Measurements from ENCODE around the gene DYNC1I1. TPM values are rescaled to one million over a fixed set of nuclear protein-coding genes. Genes with fewer than 3 reads are reported as not detected.

Gene DYNC1I1
- total RNA-seq, 1 donor from 2014 or later = 11.0 TPM

DNA sequence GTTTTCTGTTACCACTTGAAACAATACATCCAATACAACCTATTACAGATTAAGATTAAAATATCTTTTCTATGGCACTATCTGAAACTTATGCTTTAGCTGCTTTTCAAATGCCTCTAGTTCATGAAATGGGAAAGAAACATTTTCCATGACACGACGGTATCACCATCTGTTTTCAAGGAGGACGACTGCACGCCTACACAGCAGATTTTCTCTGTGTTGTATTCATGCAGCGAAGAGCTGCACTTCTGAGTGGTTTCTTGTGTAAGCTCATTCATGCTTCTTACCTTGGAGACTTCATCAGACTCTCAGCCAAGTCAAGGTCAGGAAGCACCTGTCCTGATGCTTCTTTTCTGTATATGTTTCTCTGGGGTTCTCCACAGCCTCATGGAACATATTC, 179.2 kb downstream of the DYNC1I1 start:
- H3K27ac Mint-ChIP-seq (ENCODE audit: unreplicated experiment) = no peak overlapping the region
- H3K36me3 Mint-ChIP-seq (ENCODE audit: unreplicated experiment) = no peaks in the 10 kb centered on the region
- no peak for DNase-seq
- no peaks in the 10 kb centered on the region for H3K27me3 Mint-ChIP-seq (ENCODE audit: unreplicated experiment)
- TF ChIP-seq, protein P1, sequence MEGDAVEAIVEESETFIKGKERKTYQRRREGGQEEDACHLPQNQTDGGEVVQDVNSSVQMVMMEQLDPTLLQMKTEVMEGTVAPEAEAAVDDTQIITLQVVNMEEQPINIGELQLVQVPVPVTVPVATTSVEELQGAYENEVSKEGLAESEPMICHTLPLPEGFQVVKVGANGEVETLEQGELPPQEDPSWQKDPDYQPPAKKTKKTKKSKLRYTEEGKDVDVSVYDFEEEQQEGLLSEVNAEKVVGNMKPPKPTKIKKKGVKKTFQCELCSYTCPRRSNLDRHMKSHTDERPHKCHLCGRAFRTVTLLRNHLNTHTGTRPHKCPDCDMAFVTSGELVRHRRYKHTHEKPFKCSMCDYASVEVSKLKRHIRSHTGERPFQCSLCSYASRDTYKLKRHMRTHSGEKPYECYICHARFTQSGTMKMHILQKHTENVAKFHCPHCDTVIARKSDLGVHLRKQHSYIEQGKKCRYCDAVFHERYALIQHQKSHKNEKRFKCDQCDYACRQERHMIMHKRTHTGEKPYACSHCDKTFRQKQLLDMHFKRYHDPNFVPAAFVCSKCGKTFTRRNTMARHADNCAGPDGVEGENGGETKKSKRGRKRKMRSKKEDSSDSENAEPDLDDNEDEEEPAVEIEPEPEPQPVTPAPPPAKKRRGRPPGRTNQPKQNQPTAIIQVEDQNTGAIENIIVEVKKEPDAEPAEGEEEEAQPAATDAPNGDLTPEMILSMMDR (IDR thresholded peaks at IDR 0.05; ENCODE audit: partially characterized antibody, unreplicated experiment) = no peak
- no peak overlapping the region for H3K4me3 Mint-ChIP-seq (ENCODE audit: unreplicated experiment)
- no peaks in the 10 kb centered on the region for H3K9me3 Mint-ChIP-seq (ENCODE audit: unreplicated experiment)
- H3K4me1 Mint-ChIP-seq (ENCODE audit: low read depth, unreplicated experiment) = no peaks in the 10 kb centered on the region

DNA sequence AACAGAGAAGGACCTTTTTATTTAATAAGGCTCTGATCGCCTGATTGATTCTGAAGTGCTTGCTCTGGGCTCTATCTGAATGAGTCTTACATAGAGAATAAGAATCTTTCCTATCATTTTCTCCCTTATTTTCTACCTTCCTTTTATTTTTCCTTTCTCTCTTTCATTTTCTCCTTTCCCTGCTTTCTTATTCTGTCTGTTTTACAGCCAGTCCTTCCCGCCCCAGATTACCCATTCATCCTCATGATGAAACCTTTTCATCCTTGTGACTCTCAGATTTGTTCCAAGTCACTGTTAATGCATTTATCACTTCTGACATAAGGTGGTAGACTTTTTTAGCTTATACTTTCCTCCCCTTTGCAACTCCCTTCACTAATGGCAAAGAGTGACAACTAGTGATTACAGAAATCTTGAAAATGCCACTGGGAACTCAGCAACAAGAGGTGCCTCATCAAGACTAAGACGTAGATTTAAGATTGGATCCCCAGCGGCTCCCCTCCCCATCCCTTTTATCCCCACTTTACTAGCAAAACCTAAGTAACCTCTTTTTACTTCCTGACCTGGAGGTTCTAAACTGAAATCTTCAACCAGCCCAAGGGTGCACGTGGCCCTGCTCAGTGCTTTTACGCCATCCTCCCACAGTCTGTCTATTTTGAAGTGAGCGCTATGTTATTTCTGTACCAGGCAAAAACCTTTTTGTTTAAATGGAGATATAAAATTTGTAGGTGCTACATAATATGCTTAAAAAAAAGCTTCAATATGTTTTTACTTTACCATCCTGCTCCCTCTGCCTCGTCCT, 179.8 kb downstream of the DYNC1I1 start:
- H3K27me3 Mint-ChIP-seq (ENCODE audit: unreplicated experiment) = no peaks in the 10 kb centered on the region
- TF ChIP-seq, protein P1 (IDR thresholded peaks at IDR 0.05; ENCODE audit: partially characterized antibody, unreplicated experiment) = no peak
- DNase-seq = no peak
- no peak overlapping the region for H3K4me3 Mint-ChIP-seq (ENCODE audit: unreplicated experiment)
- H3K4me1 Mint-ChIP-seq (ENCODE audit: low read depth, unreplicated experiment) = no peaks in the 10 kb centered on the region
- no peaks in the 10 kb centered on the region for H3K9me3 Mint-ChIP-seq (ENCODE audit: unreplicated experiment)
- no peaks in the 10 kb centered on the region for H3K36me3 Mint-ChIP-seq (ENCODE audit: unreplicated experiment)
- H3K27ac Mint-ChIP-seq (ENCODE audit: unreplicated experiment) = no peak overlapping the region

DNA sequence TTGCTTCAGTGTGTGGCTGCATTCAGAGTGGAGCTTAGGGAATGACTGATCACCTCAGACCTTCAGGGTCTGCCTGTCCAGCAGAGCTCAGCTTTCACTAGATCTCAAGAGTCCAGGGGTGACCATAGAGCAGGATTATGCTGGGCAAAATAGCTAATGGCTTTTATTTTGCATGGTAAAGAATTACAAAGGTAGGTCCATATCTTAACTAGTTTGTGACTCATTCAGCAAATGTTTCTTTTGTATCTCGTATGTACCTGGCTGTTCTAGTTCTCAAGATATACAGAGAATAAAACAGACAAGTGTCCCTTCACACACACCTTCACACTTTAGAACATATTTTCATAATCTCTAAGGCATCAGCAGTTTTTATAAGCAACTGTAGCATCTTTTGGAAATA, 180.5 kb downstream of the DYNC1I1 start:
- DNase-seq = no peak
- H3K27me3 Mint-ChIP-seq (ENCODE audit: unreplicated experiment) = no peaks in the 10 kb centered on the region
- H3K4me1 Mint-ChIP-seq (ENCODE audit: low read depth, unreplicated experiment) = no peaks in the 10 kb centered on the region
- H3K36me3 Mint-ChIP-seq (ENCODE audit: unreplicated experiment) = no peaks in the 10 kb centered on the region
- TF ChIP-seq, protein P1 (IDR thresholded peaks at IDR 0.05; ENCODE audit: partially characterized antibody, unreplicated experiment) = no peak
- H3K27ac Mint-ChIP-seq (ENCODE audit: unreplicated experiment) = no peak overlapping the region
- H3K4me3 Mint-ChIP-seq (ENCODE audit: unreplicated experiment) = no peak overlapping the region
- no peaks in the 10 kb centered on the region for H3K9me3 Mint-ChIP-seq (ENCODE audit: unreplicated experiment)

DNA sequence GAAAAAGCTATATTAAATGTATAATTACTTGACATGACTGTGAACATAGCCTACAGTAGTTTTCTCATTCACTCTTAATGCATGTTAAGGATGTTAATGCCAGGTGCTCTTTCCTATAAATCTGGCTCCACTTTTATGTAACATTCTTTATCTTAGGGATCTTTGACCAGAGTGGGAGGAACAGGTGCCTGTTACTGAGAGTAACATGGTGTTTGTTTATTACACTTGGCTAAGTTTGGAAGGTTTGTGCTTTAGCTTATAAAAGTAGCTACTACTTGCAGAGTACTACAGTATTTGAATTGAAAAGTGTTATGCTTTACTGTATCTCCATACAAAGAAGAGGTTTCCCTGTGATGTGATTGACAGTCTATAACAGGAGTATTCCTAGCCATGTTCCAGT, 183.4 kb downstream of the DYNC1I1 start:
- H3K27me3 Mint-ChIP-seq (ENCODE audit: unreplicated experiment) = no peaks in the 10 kb centered on the region
- no peak overlapping the region for H3K4me3 Mint-ChIP-seq (ENCODE audit: unreplicated experiment)
- no peak for DNase-seq
- H3K36me3 Mint-ChIP-seq (ENCODE audit: unreplicated experiment) = no peaks in the 10 kb centered on the region
- no peaks in the 10 kb centered on the region for H3K9me3 Mint-ChIP-seq (ENCODE audit: unreplicated experiment)
- no peaks in the 10 kb centered on the region for H3K4me1 Mint-ChIP-seq (ENCODE audit: low read depth, unreplicated experiment)
- TF ChIP-seq, protein P1 (IDR thresholded peaks at IDR 0.05; ENCODE audit: partially characterized antibody, unreplicated experiment) = no peak
- no peak overlapping the region for H3K27ac Mint-ChIP-seq (ENCODE audit: unreplicated experiment)

DNA sequence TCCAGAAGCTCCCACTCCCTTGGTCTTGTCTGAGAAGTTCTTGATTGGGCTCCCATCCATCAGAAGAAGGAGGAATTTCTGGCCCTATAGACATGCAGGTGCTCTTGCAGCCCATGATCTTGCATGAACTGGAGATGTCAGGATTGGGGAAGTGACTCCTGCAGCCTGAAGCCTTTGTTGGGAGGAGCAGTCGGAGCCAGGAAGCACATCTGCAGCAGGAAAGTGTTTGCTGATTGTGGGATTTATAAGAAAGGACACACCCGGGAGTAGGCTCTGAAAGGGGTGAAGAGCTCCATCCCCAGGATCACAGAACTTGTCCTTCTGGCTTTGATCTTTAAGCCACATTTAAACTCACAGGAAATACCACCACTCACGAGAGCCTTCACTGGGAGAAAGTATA, 185.2 kb downstream of the DYNC1I1 start:
- DNase-seq = no peak
- no peaks in the 10 kb centered on the region for H3K36me3 Mint-ChIP-seq (ENCODE audit: unreplicated experiment)
- no peak overlapping the region for H3K27ac Mint-ChIP-seq (ENCODE audit: unreplicated experiment)
- no peaks in the 10 kb centered on the region for H3K9me3 Mint-ChIP-seq (ENCODE audit: unreplicated experiment)
- H3K4me3 Mint-ChIP-seq (ENCODE audit: unreplicated experiment) = no peak overlapping the region
- no peaks in the 10 kb centered on the region for H3K27me3 Mint-ChIP-seq (ENCODE audit: unreplicated experiment)
- no peaks in the 10 kb centered on the region for H3K4me1 Mint-ChIP-seq (ENCODE audit: low read depth, unreplicated experiment)
- TF ChIP-seq, protein P1 (IDR thresholded peaks at IDR 0.05; ENCODE audit: partially characterized antibody, unreplicated experiment) = no peak
